NCI-H2227 treated with DMSO at 0.1 percent for 48 hours (cell line): ENCODE measurements around the gene GBX1.

Experiments
- DNase-seq: peaks from one replicate; lab custom pipeline; 2025; lab: John Stamatoyannopoulos, UW

GBX1 gene

GRCh38 chr7:151126491-151127137 lies 40.9 kb downstream of the GBX1 start:
- DNase-seq: no peak

GRCh38 chr7:151125846-151126481 lies 41.5 kb downstream of the GBX1 start:
- peak; percentile 74 for DNase-seq

- peak; percentile 72 for DNase-seq
These were observed 42.0 kb downstream of the GBX1 start for GRCh38 chr7:151125470-151125845.

- DNase-seq: no peak
These were observed 42.5 kb downstream of the GBX1 start for GRCh38 chr7:151124899-151125399.

- no peak for DNase-seq
These were observed 43.0 kb downstream of the GBX1 start for GRCh38 chr7:151124481-151124880.

- peak; percentile 94 for DNase-seq
These were observed 43.6 kb downstream of the GBX1 start for GRCh38 chr7:151123822-151124464.

GRCh38 chr7:151123158-151123821 lies 44.2 kb downstream of the GBX1 start:
- DNase-seq: no peak

- DNase-seq: no peak
These were observed 44.7 kb downstream of the GBX1 start for GRCh38 chr7:151122796-151123157.

GRCh38 chr7:151122276-151122675 lies 45.2 kb downstream of the GBX1 start:
- DNase-seq: no peak

- no peak for DNase-seq
These were observed 45.9 kb downstream of the GBX1 start for GRCh38 chr7:151121380-151122170.

- no peak for DNase-seq
These were observed 46.6 kb downstream of the GBX1 start for GRCh38 chr7:151120896-151121295.

GRCh38 chr7:151119902-151120301 lies 47.6 kb downstream of the GBX1 start:
- DNase-seq: peak; percentile 15

GRCh38 chr7:151119055-151119415 lies 48.5 kb downstream of the GBX1 start:
- no peak for DNase-seq

- no peak for DNase-seq
These were observed 49.1 kb downstream of the GBX1 start for GRCh38 chr7:151118108-151119054.

GRCh38 chr7:151117565-151117964 lies 49.9 kb downstream of the GBX1 start:
- DNase-seq: no peak

GRCh38 chr7:151116603-151117440 lies 50.7 kb downstream of the GBX1 start:
- no peak for DNase-seq

GRCh38 chr7:151115836-151116418 lies 51.6 kb downstream of the GBX1 start:
- no peak for DNase-seq

GRCh38 chr7:151115121-151115835 lies 52.2 kb downstream of the GBX1 start:
- no peak for DNase-seq
